ENCODE data around the gene APOBEC2.

- TF ChIP-seq POLR2AphosphoS5 (IDR thresholded peaks at IDR 0.05): no peak
- no peak for TF ChIP-seq CTCF (IDR thresholded peaks at IDR 0.05)
These were observed 40.7 kb downstream of the APOBEC2 start for GRCh38 chr6:41093729-41094128.

All from stomach (tissue), 4 donors.